MG63 (cell line): Measurements from ENCODE around the gene PRELID3B. TPM values are rescaled to one million over a fixed set of nuclear protein-coding genes. Genes with fewer than 3 reads are reported as not detected.

ENCODE experiments used
- DNase-seq: peaks from one replicate; pipeline ENCODE4 v3.0.0-alpha.2; 2020
- H3K27me3 ChIP-seq: fragments of 250-450 bp; sonication (Bioruptor Pico); 2 replicates; pipeline ENCODE4 v1.5.1; 2020; ENCODE audit warnings: mild to moderate bottlenecking, moderate library complexity
- H3K36me3 ChIP-seq: fragments of 250-450 bp; sonication (Bioruptor Pico); 2 replicates; pipeline ENCODE4 v1.5.1; 2020; ENCODE audit warnings: mild to moderate bottlenecking, moderate library complexity
- H3K4me3 ChIP-seq: fragments of 250-450 bp; sonication (Bioruptor Pico); 2 replicates; pipeline ENCODE4 v1.5.1; 2020; ENCODE audit warnings: mild to moderate bottlenecking, moderate library complexity
- H3K9me3 ChIP-seq: fragments of 250-450 bp; sonication (Bioruptor Pico); 2 replicates; pipeline ENCODE4 v1.5.1; 2020; ENCODE audit warnings: mild to moderate bottlenecking, moderate library complexity
- total RNA-seq: library from RNA; depleted of rRNA; stranded (reverse); fragments of >200 nt; shearing (Covaris generic); gene quantifications from 2 replicates; pipeline ENCODE4 v1.2.3, GENCODE V29; 2014; ENCODE audit warnings: low replicate concordance

The PRELID3B gene
- total RNA-seq, 1 experiment from 2014 or later = 177 TPM

- peak; percentile 85 for DNase-seq
- Histone ChIP-seq H3K36me3 (peaks cover 42% of the 10 kb centered on the region), H3K27me3 (no peaks in the 10 kb centered on the region)
Observed at GRCh38 chr20:59006864-59007664, 35.5 kb downstream of the PRELID3B start, which contains the start of gene CTSZ. Gene CTSZ, minus strand, starts transcription at chr20:59007254. Its CDS starts 126 bp downstream, at chr20:59007128.

GRCh38 chr20:59006167-59006863, 36.3 kb downstream of the PRELID3B start:
- Histone ChIP-seq H3K27me3 (no peaks in the 10 kb centered on the region), H3K36me3 (peaks cover 50% of the 10 kb centered on the region), H3K4me3 (peak overlapping the region; percentile 95), H3K9me3 (no peaks in the 10 kb centered on the region)
- peak; percentile 72 for DNase-seq

More at GRCh38 chr20:59006864-59007664, 35.5 kb downstream of the PRELID3B start, which contains the start of gene CTSZ:
- Histone ChIP-seq H3K9me3 (no peaks in the 10 kb centered on the region), H3K4me3 (peak within 1 kb of the TSS; percentile 95)

- Histone ChIP-seq H3K36me3 (peaks cover 56% of the 10 kb centered on the region), H3K4me3 (peak overlapping the region; percentile 95), H3K9me3 (no peaks in the 10 kb centered on the region), H3K27me3 (no peaks in the 10 kb centered on the region)
- no peak for DNase-seq
Observed at GRCh38 chr20:59005523-59006166, 36.9 kb downstream of the PRELID3B start.

GRCh38 chr20:59004763-59005522, 37.6 kb downstream of the PRELID3B start:
- Histone ChIP-seq H3K9me3 (no peaks in the 10 kb centered on the region), H3K4me3 (peak overlapping the region; percentile 95), H3K36me3 (peaks cover 62% of the 10 kb centered on the region), H3K27me3 (no peaks in the 10 kb centered on the region)
- no peak for DNase-seq

- H3K36me3 ChIP-seq = peaks cover 64% of the 10 kb centered on the region
- no peaks in the 10 kb centered on the region for H3K27me3 ChIP-seq
- DNase-seq = no peak
- no peak overlapping the region for H3K4me3 ChIP-seq
- H3K9me3 ChIP-seq = no peaks in the 10 kb centered on the region
Observed at GRCh38 chr20:59004493-59004762, 38.2 kb downstream of the PRELID3B start.

GRCh38 chr20:59003836-59004492, 38.6 kb downstream of the PRELID3B start:
- Histone ChIP-seq H3K27me3 (no peaks in the 10 kb centered on the region), H3K4me3 (no peak overlapping the region), H3K9me3 (no peaks in the 10 kb centered on the region), H3K36me3 (peaks cover 68% of the 10 kb centered on the region)
- DNase-seq = no peak

GRCh38 chr20:59002874-59003399, 39.6 kb downstream of the PRELID3B start:
- no peaks in the 10 kb centered on the region for H3K27me3 ChIP-seq
- peaks cover 71% of the 10 kb centered on the region for H3K36me3 ChIP-seq
- H3K4me3 ChIP-seq = no peak overlapping the region
- DNase-seq = no peak
- H3K9me3 ChIP-seq = no peaks in the 10 kb centered on the region

- Histone ChIP-seq H3K27me3 (no peaks in the 10 kb centered on the region), H3K9me3 (no peaks in the 10 kb centered on the region), H3K4me3 (no peak overlapping the region), H3K36me3 (peaks cover 77% of the 10 kb centered on the region)
- no peak for DNase-seq
Observed at GRCh38 chr20:59002388-59002787, 40.2 kb downstream of the PRELID3B start.

GRCh38 chr20:59001449-59002171, 41.0 kb downstream of the PRELID3B start:
- no peaks in the 10 kb centered on the region for H3K27me3 ChIP-seq
- H3K36me3 ChIP-seq = peaks cover 82% of the 10 kb centered on the region
- DNase-seq = no peak
- no peaks in the 10 kb centered on the region for H3K9me3 ChIP-seq
- H3K4me3 ChIP-seq = no peak overlapping the region

GRCh38 chr20:59001068-59001448, 41.5 kb downstream of the PRELID3B start:
- Histone ChIP-seq H3K4me3 (no peak overlapping the region), H3K9me3 (no peaks in the 10 kb centered on the region), H3K27me3 (no peaks in the 10 kb centered on the region), H3K36me3 (peaks cover 82% of the 10 kb centered on the region)
- no peak for DNase-seq

GRCh38 chr20:59000326-59000725, 42.3 kb downstream of the PRELID3B start:
- Histone ChIP-seq H3K27me3 (no peaks in the 10 kb centered on the region), H3K36me3 (peaks cover 82% of the 10 kb centered on the region), H3K4me3 (no peak overlapping the region), H3K9me3 (no peaks in the 10 kb centered on the region)
- no peak for DNase-seq

- Histone ChIP-seq H3K4me3 (no peak overlapping the region), H3K27me3 (no peaks in the 10 kb centered on the region), H3K36me3 (peaks cover 78% of the 10 kb centered on the region), H3K9me3 (no peaks in the 10 kb centered on the region)
- no peak for DNase-seq
Observed at GRCh38 chr20:58998656-58999055, 43.9 kb downstream of the PRELID3B start.

GRCh38 chr20:58997141-58997770, 45.3 kb downstream of the PRELID3B start:
- Histone ChIP-seq H3K27me3 (no peaks in the 10 kb centered on the region), H3K9me3 (no peaks in the 10 kb centered on the region), H3K36me3 (peaks cover 79% of the 10 kb centered on the region), H3K4me3 (no peak overlapping the region)
- no peak for DNase-seq

- H3K36me3 ChIP-seq = peaks cover 81% of the 10 kb centered on the region
- H3K4me3 ChIP-seq = no peak overlapping the region
- no peak for DNase-seq
- H3K9me3 ChIP-seq = no peaks in the 10 kb centered on the region
- H3K27me3 ChIP-seq = no peaks in the 10 kb centered on the region
Observed at GRCh38 chr20:58996226-58996611, 46.4 kb downstream of the PRELID3B start.
